Effector memory CD4-positive, alpha-beta T cell (primary cell): ENCODE results near the gene TFR2.

Experiments used
- DNase-seq, 3 donors: peaks; one replicate each; pipeline ENCODE4 v3.0.0-alpha.2; 2020
- H3K27ac ChIP-seq: 2 replicates; pipeline ENCODE4 v1.7.0; 2013; ENCODE audit warnings: mild to moderate bottlenecking, low read length, moderate library complexity; ENCODE audit not compliant: insufficient read depth, poor library complexity, severe bottlenecking
- H3K27me3 ChIP-seq: replicated peaks from 2 replicates; pipeline ENCODE4 v1.7.0; 2013; ENCODE audit warnings: mild to moderate bottlenecking, low read length; ENCODE audit not compliant: insufficient read depth, control insufficient read depth, poor library complexity, severe bottlenecking
- H3K36me3 ChIP-seq: 2 replicates; pipeline ENCODE4 v1.7.0; 2013; ENCODE audit warnings: mild to moderate bottlenecking, low read length, moderate library complexity; ENCODE audit not compliant: control insufficient read depth, insufficient read depth
- H3K4me1 ChIP-seq: 2 replicates; pipeline ENCODE4 v1.7.0; 2013; ENCODE audit warnings: low read length, mild to moderate bottlenecking; ENCODE audit not compliant: control insufficient read depth, insufficient read depth, poor library complexity, severe bottlenecking
- H3K4me3 ChIP-seq: 2 replicates; pipeline ENCODE4 v1.7.0; 2013; ENCODE audit warnings: low read length, low read depth, mild to moderate bottlenecking; ENCODE audit not compliant: insufficient read depth, poor library complexity, severe bottlenecking
- H3K9me3 ChIP-seq: 2 replicates; pipeline ENCODE4 v1.7.0; 2013; ENCODE audit warnings: mild to moderate bottlenecking, low read length, moderate library complexity; ENCODE audit not compliant: control insufficient read depth

TFR2 gene

DNA sequence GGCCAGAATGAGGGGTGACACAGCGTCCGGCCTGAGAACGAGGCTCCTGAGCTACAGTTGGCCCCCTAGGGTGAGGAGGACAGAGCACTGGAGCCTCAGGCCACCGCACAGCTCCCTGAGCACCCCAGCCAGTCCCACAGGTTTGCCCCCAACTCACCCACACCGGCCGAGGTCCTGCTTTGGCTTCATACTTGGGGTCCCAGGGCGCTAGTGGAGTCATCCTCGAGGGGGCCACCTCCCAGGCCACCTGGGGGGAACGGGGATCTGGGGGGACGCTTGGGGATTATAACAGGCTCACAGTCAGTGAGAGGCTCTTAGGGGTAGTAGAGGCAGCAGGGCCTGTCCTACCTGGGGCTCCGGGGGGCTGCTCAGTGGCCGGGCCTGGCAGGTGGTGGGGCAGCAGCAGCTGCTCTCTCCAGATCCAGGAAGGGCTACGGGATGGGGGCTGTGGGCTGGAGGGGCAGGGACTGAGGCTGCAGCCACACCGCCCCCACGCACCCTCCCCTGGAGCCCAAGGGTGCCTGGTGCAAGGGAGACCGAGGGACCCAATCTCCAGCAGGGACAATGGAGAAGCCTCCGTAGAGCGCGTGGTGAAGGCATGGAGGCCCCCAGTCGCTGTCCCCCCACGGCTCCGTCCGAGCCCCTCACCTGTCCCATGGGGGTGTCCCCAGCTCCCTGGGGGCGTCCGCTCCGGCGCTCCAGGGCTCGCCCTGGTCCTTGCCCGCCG lies 68.2 kb downstream of the TFR2 start:
- H3K4me3 ChIP-seq: no peak overlapping the region
- H3K9me3 ChIP-seq: no peaks in the 10 kb centered on the region
- H3K4me1 ChIP-seq: peaks cover 29% of the 10 kb centered on the region
- peaks cover 49% of the 10 kb centered on the region for H3K36me3 ChIP-seq
- H3K27ac ChIP-seq: no peak overlapping the region
- no peak for DNase-seq
- H3K27me3 ChIP-seq: no peaks in the 10 kb centered on the region

- no peak for DNase-seq
- Histone ChIP-seq H3K4me3 (no peak overlapping the region), H3K27ac (no peak overlapping the region), H3K36me3 (peaks cover 42% of the 10 kb centered on the region), H3K4me1 (peaks cover 36% of the 10 kb centered on the region), H3K27me3 (no peaks in the 10 kb centered on the region), H3K9me3 (no peaks in the 10 kb centered on the region)
These were observed 68.9 kb downstream of the TFR2 start for GRCh38 chr7:100572281-100572948.

DNA sequence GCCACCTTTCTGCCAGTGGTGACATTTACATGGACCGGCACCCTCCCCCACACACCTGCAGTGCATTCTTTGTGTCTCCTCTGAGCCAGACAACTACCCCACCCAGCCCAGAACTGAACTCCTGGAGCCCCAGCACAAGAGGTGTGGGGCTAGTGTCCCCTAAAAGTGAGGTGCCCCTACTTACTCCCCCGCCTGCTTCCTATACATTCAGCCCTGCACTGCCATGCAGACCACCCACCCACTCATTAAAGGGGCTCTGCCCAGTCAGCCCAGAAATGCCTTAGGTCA lies 69.6 kb downstream of the TFR2 start:
- Histone ChIP-seq H3K4me1 (peaks cover 37% of the 10 kb centered on the region), H3K4me3 (no peak overlapping the region)

DNA sequence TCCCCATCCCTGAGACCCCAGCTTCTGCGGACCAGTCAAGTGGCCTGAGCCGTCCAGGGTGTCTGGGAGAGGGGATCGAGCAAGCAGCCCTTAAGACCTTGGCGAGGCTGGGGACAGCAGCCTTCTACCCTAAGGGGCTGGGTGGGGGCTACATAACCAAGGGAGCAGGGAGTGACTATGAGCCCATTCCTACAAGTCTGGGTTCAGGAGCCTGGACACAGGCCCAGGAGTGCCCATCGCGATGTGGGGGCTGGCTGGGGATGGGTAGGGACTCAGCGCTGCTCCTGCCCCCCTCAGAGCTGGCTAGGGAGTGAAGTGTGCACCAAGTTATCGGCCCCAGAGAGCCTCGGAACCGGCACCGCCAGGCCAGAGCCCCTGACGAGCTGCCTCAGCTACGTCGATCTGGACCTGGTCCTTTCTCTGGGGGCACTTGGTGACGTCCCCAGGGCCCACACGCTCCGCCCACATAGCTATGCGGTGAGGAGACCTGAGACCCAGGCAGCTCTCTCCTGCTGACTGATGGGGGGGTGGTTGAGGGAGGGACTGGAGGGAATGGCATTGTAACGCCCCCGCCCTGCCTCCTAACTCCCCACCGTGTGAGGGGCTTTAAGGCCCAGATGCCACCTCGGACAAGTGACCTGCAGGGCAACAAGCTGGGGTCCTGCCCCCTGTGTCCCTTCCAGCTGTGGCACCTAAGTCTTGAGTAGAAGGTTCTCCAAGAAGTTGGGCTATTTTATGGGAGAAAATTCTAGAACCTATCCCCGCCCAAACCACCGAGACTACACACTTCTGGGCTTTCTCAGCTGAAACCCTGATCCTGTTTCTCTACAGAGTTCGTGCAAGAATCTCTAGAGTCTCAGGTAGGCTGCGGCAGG lies 70.2 kb downstream of the TFR2 start:
- DNase-seq: no peak
- no peaks in the 10 kb centered on the region for H3K27me3 ChIP-seq
- no peaks in the 10 kb centered on the region for H3K9me3 ChIP-seq
- no peak overlapping the region for H3K27ac ChIP-seq
- H3K4me1 ChIP-seq: peaks cover 37% of the 10 kb centered on the region
- no peak overlapping the region for H3K4me3 ChIP-seq
- H3K36me3 ChIP-seq: peaks cover 30% of the 10 kb centered on the region

More for the DNA sequence above, 69.6 kb downstream of the TFR2 start:
- no peak overlapping the region for H3K27ac ChIP-seq
- H3K27me3 ChIP-seq: no peaks in the 10 kb centered on the region
- H3K36me3 ChIP-seq: peaks cover 36% of the 10 kb centered on the region
- no peak for DNase-seq
- no peaks in the 10 kb centered on the region for H3K9me3 ChIP-seq
